GM12878 (cell line): ENCODE measurements around the gene DMPK. TPM values are rescaled to one million over a fixed set of nuclear protein-coding genes. Genes with fewer than 3 reads are reported as not detected.
A peak's percentile ranks its signal among the peaks of the same experiment; 100 is the strongest.

Experiments used
- ATAC-seq: fragments of 200-7000 bp; cut with Tn5 transposase; 3 replicates; pipeline ENCODE4 v1.9.1; 2020; ENCODE audit warnings: mild to moderate bottlenecking, moderate library complexity
- BruUV-seq: library from RNA; stranded (reverse); fragments of 400-500 nt; replicated peaks from 2 replicates; lab custom pipeline; 2021; lab: Mats Ljungman, UMichigan
- CTCF ChIA-PET: fragments of 300-600 bp; sonication (Branson Sonifier 250); formaldehyde crosslinking; extraction: SDS; loops from one replicate; lab custom pipeline; 2021; ENCODE audit warnings: inconsistent platforms; lab: Yijun Ruan, JAX
- POLR2A ChIA-PET: fragments of 350-600 bp; formaldehyde crosslinking; extraction: SDS; loops from one replicate; lab custom pipeline; 2021; ENCODE audit warnings: inconsistent platforms; lab: Charles Lee
- RAD21 ChIA-PET: fragments of 300-600 bp; sonication (Branson Sonifier 250); formaldehyde crosslinking; loops from one replicate; lab custom pipeline; 2023; ENCODE audit warnings: antibody characterized with exemption; ENCODE audit not compliant: unreplicated experiment; lab: Charles Lee
- SMC1A ChIA-PET: fragments of 300-600 bp; sonication (Branson Sonifier 250); formaldehyde crosslinking; loops from one replicate; lab custom pipeline; 2023; ENCODE audit not compliant: unreplicated experiment, uncharacterized antibody; lab: Charles Lee
- DNase-seq: peaks from one replicate; pipeline ENCODE4 v3.0.0-alpha.2; 2011; ENCODE audit warnings: low read depth, low spot score
- FAIRE-seq: peaks from 3 replicates; lab custom pipeline; 2011; peaks lifted over from hg19 to GRCh38; lab: Jason Lieb, UNC
- H2AFZ ChIP-seq: 2 replicates; pipeline ENCODE4 v1.6.0; 2011; ENCODE audit warnings: low read depth, low read length, control low read depth; ENCODE audit not compliant: control insufficient read depth
- H3K27ac ChIP-seq: 2 replicates; pipeline ENCODE4 v1.5.1; 2011; ENCODE audit warnings: control low read depth; ENCODE audit not compliant: control insufficient read depth, insufficient read depth
- H3K27me3 ChIP-seq, 2 experiments: replicated peaks in 1 of 2; 2 replicates each; pipeline versions ENCODE4 v1.6.0 to v1.6.1; 2011; ENCODE audit warnings: low read length in 1 of 2; ENCODE audit not compliant: control insufficient read depth in 2 of 2, insufficient read depth in 2 of 2
- H3K36me3 ChIP-seq, 2 experiments: 2 replicates each; pipeline ENCODE4 v1.5.1; 2011; ENCODE audit warnings: low read length in 1 of 2; ENCODE audit not compliant: control insufficient read depth in 2 of 2, insufficient read depth in 2 of 2
- H3K4me1 ChIP-seq: 2 replicates; pipeline ENCODE4 v1.6.1; 2011; ENCODE audit warnings: mild to moderate bottlenecking, low read length, moderate library complexity, mixed read lengths; ENCODE audit not compliant: control insufficient read depth, insufficient read depth
- H3K4me2 ChIP-seq: 2 replicates; pipeline ENCODE4 v1.6.0; 2011; ENCODE audit warnings: control low read depth; ENCODE audit not compliant: control insufficient read depth, insufficient read depth
- H3K4me3 ChIP-seq: fragments of 200-600 bp; sonication (generic); 2 replicates; pipeline ENCODE4 v1.5.1; 2016
- H3K79me2 ChIP-seq: 2 replicates; pipeline ENCODE4 v1.6.0; 2011; ENCODE audit warnings: low read length; ENCODE audit not compliant: control insufficient read depth, insufficient read depth
- H3K9ac ChIP-seq: 2 replicates; pipeline ENCODE4 v1.8.0; 2011; ENCODE audit warnings: low read length, control low read depth, mixed read lengths; ENCODE audit not compliant: control insufficient read depth, insufficient read depth
- H3K9me3 ChIP-seq: replicated peaks from 3 replicates; pipeline ENCODE4 v1.5.1; 2011; ENCODE audit warnings: mild to moderate bottlenecking, low read length; ENCODE audit not compliant: control insufficient read depth, insufficient read depth
- H4K20me1 ChIP-seq: 2 replicates; pipeline ENCODE4 v1.6.0; 2011; ENCODE audit not compliant: control insufficient read depth, insufficient read depth
- HDAC6 ChIP-seq: fragments of 200-600 bp; sonication (generic); IDR thresholded peaks from one replicate; pipeline ENCODE4 v1.8.0; 2017; ENCODE audit warnings: antibody characterized with exemption; ENCODE audit not compliant: unreplicated experiment
- HSF1 ChIP-seq: fragments of 150-350 bp; IDR thresholded peaks from 2 replicates; pipeline ENCODE4 v1.6.1; 2014; ENCODE audit warnings: mild to moderate bottlenecking, low read depth, low read length
- POLR2AphosphoS5 ChIP-seq: IDR thresholded peaks from 2 replicates; pipeline ENCODE4 v1.6.1; 2011; ENCODE audit warnings: mild to moderate bottlenecking, low read length, inconsistent platforms
- WGBS: methylation state at CpG from one replicate; pipeline ENCODE4 v1.1.6; 2016; ENCODE audit warnings: low lambda C conversion rate; ENCODE audit not compliant: insufficient replicate concordance, insufficient coverage; ENCODE audit errors: missing lambda C conversion rate; 5-methylcytosine and 5-hydroxymethylcytosine counted together
- in situ Hi-C: fragments of 300-500 bp; cut with MboI; formaldehyde crosslinking; loops from 9 replicates; pipeline ENCODE4 v1.14.3; 2018; ENCODE audit warnings: mixed read lengths
- intact Hi-C: fragments of 100-400 bp; cut with micrococcal nuclease; formaldehyde crosslinking; loops from one replicate; pipeline ENCODE4 v1.14.2; 2022; ENCODE audit not compliant: unreplicated experiment
- polyA plus RNA-seq, 11 experiments: library from polyadenylated mRNA; depleted of rRNA in 4 of 11; unstranded in 6 of 11; stranded (reverse) in 5 of 11; fragments of >200 nt; fragmentation: Nextera tagmentation in 4 of 11; fragmentation: Illumina TruSeq in 1 of 11; extraction: Ambion mirVana in 4 of 11; extraction: Trizol in 1 of 11; gene quantifications; 1 replicate in 1 of 11; 2 replicates in 10 of 11; pipeline versions ENCODE4 v1.2.1 to v1.2.3, GENCODE V29; 2011 to 2016; ENCODE audit warnings: inconsistent platforms in 2 of 11, missing spikeins in 2 of 11, low read depth in 1 of 11
- total RNA-seq, 4 experiments: library from RNA; depleted of rRNA in 3 of 4; stranded (reverse); fragments of >200 nt in 3 of 4; fragmentation: Illumina TruSeq in 1 of 4; extraction: Trizol in 1 of 4; gene quantifications; 2 replicates each; pipeline versions ENCODE4 v1.2.1 to v1.2.3, GENCODE V29; 2013 to 2021

Gene DMPK
- total and polyA plus RNA-seq, 10 of the 15 experiments (the other 5 are each of a cell fraction or from before 2014, with no cell fraction given) = 0.60 to 33.6 (median 5.2) TPM

DNA sequence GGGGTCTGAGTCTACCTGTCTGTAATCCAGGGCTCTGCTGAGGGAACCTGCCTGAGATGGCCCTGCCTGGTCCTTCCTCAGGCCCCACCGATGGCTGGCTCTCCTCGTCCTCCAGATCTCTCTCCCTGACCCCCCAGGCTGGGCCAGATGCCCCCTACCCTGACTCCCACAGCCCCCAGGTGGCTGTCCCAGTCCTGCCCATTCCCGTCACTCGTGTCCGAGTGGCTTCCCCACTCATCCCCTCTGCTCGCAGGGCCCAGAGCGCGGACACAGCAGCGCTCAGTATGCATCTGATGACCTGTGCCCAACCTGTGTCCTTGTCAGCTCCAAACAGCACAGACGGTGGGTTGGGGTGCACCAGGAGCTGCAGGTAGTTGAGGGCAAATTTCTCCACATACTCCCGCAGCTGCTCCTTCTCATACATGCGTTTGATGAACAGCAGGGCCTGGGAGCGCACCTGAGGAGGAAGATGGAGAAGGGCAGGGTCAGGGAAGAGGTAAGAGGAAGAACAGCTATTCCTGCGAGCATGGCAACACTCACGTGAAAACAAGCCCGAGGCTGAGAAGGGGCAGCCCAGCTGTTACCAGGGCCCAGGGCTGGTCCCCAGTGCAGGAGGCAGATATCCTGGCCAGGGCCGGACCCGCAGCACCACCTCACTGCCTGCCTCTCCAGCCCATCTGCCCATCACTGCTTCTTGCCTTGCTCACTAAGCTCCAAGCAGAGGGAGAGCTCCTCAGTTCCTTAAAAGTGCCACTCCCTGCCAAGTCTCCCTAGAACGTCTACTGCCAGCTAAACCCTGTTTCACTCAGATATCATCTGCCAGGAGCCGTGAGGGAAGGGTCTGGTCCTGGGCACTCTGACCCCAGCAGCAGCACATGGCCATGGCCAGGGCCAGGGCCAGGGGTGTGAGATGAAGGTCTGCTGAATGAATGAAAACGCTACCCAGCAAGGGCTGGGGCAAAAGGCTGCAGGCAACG lies 43.9 kb upstream of the DMPK start (continued):
- no peak for TF ChIP-seq HSF1

DNA sequence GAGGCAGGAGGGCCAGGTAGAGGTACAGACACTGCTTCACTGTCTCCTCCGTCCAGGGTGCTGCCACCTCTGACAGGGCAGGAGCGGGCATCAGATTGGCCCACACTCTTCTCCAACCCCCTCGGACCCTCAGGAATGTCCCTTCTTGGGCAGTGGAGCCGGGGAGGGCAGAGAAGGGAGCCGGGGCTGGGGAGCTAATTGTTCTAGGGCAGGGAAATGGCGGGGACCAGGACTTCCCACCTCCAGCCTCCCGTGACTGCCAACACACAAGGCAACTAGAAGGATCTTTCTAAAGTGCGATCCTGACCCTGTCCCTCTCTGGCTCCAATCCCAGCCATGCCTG lies 42.9 kb upstream of the DMPK start:
- no peaks in the 10 kb centered on the region for H4K20me1 ChIP-seq
- no peaks in the 10 kb centered on the region for H3K9me3 ChIP-seq
- H3K36me3 ChIP-seq = peaks cover 23 to 55% of the 10 kb centered on the region in 2 experiments
- RAD21 ChIA-PET = no interaction called here
- in situ Hi-C loops = no loop called here
- intact Hi-C loops = no loop called here
- FAIRE-seq (no peak), ATAC-seq (no peak), DNase-seq (no peak)
- SMC1A ChIA-PET = no interaction called here
- no peak overlapping the region for H3K9ac ChIP-seq
- H3K4me2 ChIP-seq = no peak overlapping the region
- H3K4me1 ChIP-seq = no peaks in the 10 kb centered on the region; the same call in 1 of the 2 replicates
- no peaks in the 10 kb centered on the region for H3K79me2 ChIP-seq
- H3K27me3 ChIP-seq = no peaks in the 10 kb centered on the region
- H3K27ac ChIP-seq = no peak overlapping the region
- H3K4me3 ChIP-seq = no peak overlapping the region
- TF ChIP-seq POLR2AphosphoS5 (0 out of 2 replicates have a peak, but pooled peaks have one; percentile 16), HDAC6 (no peak)
- H2AFZ ChIP-seq = no peak overlapping the region
- WGBS = 91% methylated on average over 8 of the region's 8 CpGs
- BruUV-seq = no TSS peak
- POLR2A ChIA-PET = interaction anchor here (0.9 kb wide), 1 partner anchor 11 kb away, joined by 3 read pairs; no protein-coding TSS in a partner anchor
- CTCF ChIA-PET = no interaction called here
